Esophagus muscularis mucosa (tissue), 4 donors: ENCODE measurements around the gene SHLD1. TPM values are rescaled to one million over a fixed set of nuclear protein-coding genes. Genes with fewer than 3 reads are reported as not detected.

Source experiments
- DNase-seq: peaks from one replicate; pipeline ENCODE4 v3.0.0-alpha.2; 2017; ENCODE audit errors: extremely low spot score
- H3K27ac ChIP-seq, 4 donors: fragments of 200-600 bp; sonication (generic); replicated peaks in 1 of 4; 1 replicate in 3 of 4; 2 replicates in 1 of 4; pipeline ENCODE4 v1.5.1; 2016 to 2019; ENCODE audit warnings: mild to moderate bottlenecking in 1 of 4
- H3K27me3 ChIP-seq, 4 donors: fragments of 200-600 bp; sonication (generic); one replicate each; pipeline versions ENCODE4 v1.5.1 to v1.6.0; 2016 to 2019
- H3K36me3 ChIP-seq, 4 donors: fragments of 200-600 bp; sonication (generic); one replicate each; pipeline ENCODE4 v1.5.1; 2016 to 2019
- H3K4me1 ChIP-seq, 4 donors: fragments of 200-600 bp; sonication (generic); one replicate each; pipeline ENCODE4 v1.5.1; 2016 to 2019
- H3K4me3 ChIP-seq, 4 donors: fragments of 200-600 bp; sonication (generic); 1 replicate in 2 of 4; 2 replicates in 2 of 4; pipeline ENCODE4 v1.5.1; 2016 to 2019; ENCODE audit warnings: mild to moderate bottlenecking in 4 of 4, moderate library complexity in 1 of 4
- H3K9me3 ChIP-seq, 4 donors: fragments of 200-600 bp; sonication (generic); 1 replicate in 3 of 4; 2 replicates in 1 of 4; pipeline ENCODE4 v1.5.1; 2016 to 2019
- EP300 ChIP-seq: sonication (generic); formaldehyde crosslinking; IDR thresholded peaks from one replicate; pipeline ENCODE4 v1.6.1; 2017; ENCODE audit warnings: antibody characterized with exemption
- POLR2A ChIP-seq: fragments of 450-650 bp; IDR thresholded peaks from one replicate; pipeline ENCODE4 v1.6.1; 2017; ENCODE audit warnings: antibody characterized with exemption, moderate library complexity, mild to moderate bottlenecking, low read depth
- POLR2AphosphoS5 ChIP-seq, 2 donors: sonication (generic); formaldehyde crosslinking; IDR thresholded peaks; one replicate each; pipeline ENCODE4 v1.6.1; 2017; ENCODE audit warnings: antibody characterized with exemption in 2 of 2
- WGBS: methylation state at CpG from one replicate; pipeline ENCODE4 v1.1.5; 2018; 5-methylcytosine and 5-hydroxymethylcytosine counted together
- intact Hi-C: fragments of 100-400 bp; cut with DNase I; formaldehyde crosslinking; loops from one replicate; pipeline ENCODE4 v1.15.1; 2023
- total RNA-seq, 4 donors: library from RNA; depleted of rRNA; stranded (reverse); fragments of >200 nt; gene quantifications; one replicate each; pipeline versions ENCODE4 v1.1.0 to v1.2.1, GENCODE V29; 2016
- TF ChIP-seq, protein P1 (sequence below), 3 experiments: fragments of 200-600 bp in 2 of 3; fragments of 450-650 bp in 1 of 3; sonication (generic) in 2 of 3; IDR thresholded peaks; one replicate each; pipeline ENCODE4 v1.5.1; 2017 to 2019; ENCODE audit warnings: antibody characterized with exemption in 3 of 3, mild to moderate bottlenecking in 2 of 3, moderate library complexity in 1 of 3

Gene SHLD1
- total RNA-seq, 4 donors from 2014 or later, result 1.7 to 4.6 (median 2.6) TPM

DNA sequence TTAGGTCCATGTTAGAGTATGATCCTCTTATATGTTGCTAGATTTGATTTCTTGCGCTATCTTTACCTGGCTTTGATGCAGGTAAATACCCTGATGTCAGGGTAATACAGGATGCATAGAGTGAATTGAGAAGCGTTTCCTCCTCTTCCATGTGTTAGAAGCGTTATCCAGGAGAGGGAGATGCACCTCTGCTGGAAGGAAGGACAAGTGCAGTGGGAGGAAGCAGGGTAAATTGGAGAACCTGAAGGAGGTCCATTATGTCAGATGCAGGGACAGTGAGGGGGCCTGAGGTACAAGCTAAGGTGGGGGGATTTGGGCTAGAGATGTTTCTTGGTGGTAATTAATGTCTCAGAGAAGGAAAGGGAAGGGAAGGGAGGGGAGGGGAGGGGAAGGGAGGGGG is 7.7 kb downstream of the SHLD1 start:
- no peak overlapping the region for H3K27ac ChIP-seq
- TF ChIP-seq POLR2AphosphoS5 (IDR thresholded peaks at IDR 0.05) (no peak), EP300 (no peak), POLR2A (no peak)
- TF ChIP-seq, protein P1, sequence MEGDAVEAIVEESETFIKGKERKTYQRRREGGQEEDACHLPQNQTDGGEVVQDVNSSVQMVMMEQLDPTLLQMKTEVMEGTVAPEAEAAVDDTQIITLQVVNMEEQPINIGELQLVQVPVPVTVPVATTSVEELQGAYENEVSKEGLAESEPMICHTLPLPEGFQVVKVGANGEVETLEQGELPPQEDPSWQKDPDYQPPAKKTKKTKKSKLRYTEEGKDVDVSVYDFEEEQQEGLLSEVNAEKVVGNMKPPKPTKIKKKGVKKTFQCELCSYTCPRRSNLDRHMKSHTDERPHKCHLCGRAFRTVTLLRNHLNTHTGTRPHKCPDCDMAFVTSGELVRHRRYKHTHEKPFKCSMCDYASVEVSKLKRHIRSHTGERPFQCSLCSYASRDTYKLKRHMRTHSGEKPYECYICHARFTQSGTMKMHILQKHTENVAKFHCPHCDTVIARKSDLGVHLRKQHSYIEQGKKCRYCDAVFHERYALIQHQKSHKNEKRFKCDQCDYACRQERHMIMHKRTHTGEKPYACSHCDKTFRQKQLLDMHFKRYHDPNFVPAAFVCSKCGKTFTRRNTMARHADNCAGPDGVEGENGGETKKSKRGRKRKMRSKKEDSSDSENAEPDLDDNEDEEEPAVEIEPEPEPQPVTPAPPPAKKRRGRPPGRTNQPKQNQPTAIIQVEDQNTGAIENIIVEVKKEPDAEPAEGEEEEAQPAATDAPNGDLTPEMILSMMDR (IDR thresholded peaks at IDR 0.05), result no peak
- intact Hi-C loops, result no loop called here
- H3K4me3 ChIP-seq, result no peak overlapping the region
- no peaks in the 10 kb centered on the region for H3K9me3 ChIP-seq
- WGBS, result 93% methylated on average over 3 of the region's 3 CpGs
- H3K4me1 ChIP-seq, result peaks cover 0 to 3% (median 0%) of the 10 kb centered on the region in 4 donors
- H3K36me3 ChIP-seq, result peaks cover 0 to 20% (median 13%) of the 10 kb centered on the region in 4 donors
- no peak for DNase-seq
- H3K27me3 ChIP-seq, result no peaks in the 10 kb centered on the region

DNA sequence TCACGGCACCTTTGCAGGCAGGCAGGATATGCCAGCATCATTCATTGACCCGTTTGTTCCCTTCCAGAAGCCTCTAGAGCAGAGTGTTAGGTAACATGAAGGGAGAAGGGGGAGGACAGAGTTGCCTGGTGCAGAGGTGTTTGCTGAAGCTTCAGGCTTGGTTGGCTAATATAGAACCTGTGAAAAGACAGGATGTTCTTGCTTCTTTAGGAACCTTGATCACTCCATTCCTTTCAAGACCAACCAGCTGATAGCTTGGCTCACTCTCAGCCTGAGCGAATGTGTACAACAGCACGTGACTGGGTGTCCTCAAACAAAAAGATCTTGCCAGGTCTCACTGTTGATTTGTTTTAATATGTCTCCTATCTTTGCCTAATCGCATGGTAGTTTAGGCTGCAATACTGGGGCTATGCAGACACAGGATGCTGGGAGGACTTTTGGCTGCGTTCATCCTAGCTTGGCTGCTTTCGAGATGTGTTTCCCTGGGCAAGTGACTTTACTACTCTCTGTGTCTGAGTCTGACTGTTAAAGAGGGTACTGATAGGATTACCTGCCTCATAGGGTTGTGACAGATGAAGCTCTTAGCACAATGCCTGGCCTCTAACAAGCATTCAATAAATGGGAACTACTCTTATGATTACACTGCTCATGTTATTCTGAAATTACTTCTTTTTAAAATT is 16.0 kb downstream of the SHLD1 start:
- H3K9me3 ChIP-seq, result no peaks in the 10 kb centered on the region
- 56% methylated on average over 7 of the region's 7 CpGs for WGBS
- H3K27ac ChIP-seq, result peak overlapping the region in 3 of 4 donors; percentile 39 to 73 (median 71)
- no peaks in the 10 kb centered on the region for H3K27me3 ChIP-seq
- intact Hi-C loops, result no loop called here
- H3K4me1 ChIP-seq, result peaks cover 5 to 13% (median 11%) of the 10 kb centered on the region in 4 donors
- peak; percentile 42 to 78 for TF ChIP-seq POLR2AphosphoS5 (IDR thresholded peaks at IDR 0.05)
- peak; percentile 72 for TF ChIP-seq EP300
- TF ChIP-seq, protein P1 (IDR thresholded peaks at IDR 0.05), result no peak
- TF ChIP-seq POLR2A, result no peak
- no peak overlapping the region for H3K4me3 ChIP-seq
- no peak for DNase-seq
- H3K36me3 ChIP-seq, result peaks cover 0 to 4% (median 0%) of the 10 kb centered on the region in 4 donors

DNA sequence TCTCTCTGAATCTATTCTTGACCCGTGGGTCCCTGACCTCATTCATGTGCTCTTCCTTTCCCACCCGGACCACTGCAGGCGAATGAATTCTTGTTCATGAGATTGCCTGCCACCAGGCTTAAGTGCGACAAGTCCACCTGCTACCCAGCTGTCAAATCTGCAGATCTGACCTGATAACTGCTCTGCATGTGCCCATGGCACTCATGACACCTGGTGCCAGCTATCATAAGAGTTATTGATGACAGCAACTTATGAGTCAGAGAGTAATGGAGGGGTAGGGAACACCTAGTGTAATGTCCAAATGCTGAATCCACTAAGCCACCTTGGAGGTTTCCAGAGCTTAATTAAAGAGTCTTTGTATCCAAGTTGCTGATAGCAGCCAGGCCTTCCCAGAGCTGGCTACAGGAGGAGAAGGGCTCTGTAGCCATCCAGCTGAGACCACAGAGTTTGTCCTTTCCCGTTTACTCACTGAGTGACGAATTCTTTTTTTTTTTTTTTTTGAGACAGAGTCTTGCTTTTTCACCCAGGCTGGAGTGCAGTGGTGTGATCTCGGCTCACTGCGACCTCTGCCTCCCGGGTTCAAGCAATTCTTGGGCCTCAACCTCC is 17.4 kb downstream of the SHLD1 start:
- H3K4me3 ChIP-seq, result no peak overlapping the region
- peaks cover 0 to 4% (median under 1%) of the 10 kb centered on the region in 4 donors for H3K36me3 ChIP-seq
- H3K27ac ChIP-seq, result no peak overlapping the region
- TF ChIP-seq EP300 (no peak), POLR2AphosphoS5 (IDR thresholded peaks at IDR 0.05) (no peak), POLR2A (no peak)
- TF ChIP-seq, protein P1 (IDR thresholded peaks at IDR 0.05), result no peak
- intact Hi-C loops, result no loop called here
- no peaks in the 10 kb centered on the region for H3K27me3 ChIP-seq
- H3K9me3 ChIP-seq, result no peaks in the 10 kb centered on the region
- H3K4me1 ChIP-seq, result peaks cover 2 to 13% (median 11%) of the 10 kb centered on the region in 4 donors
- 90% methylated on average over 9 of the region's 9 CpGs for WGBS
- no peak for DNase-seq

DNA sequence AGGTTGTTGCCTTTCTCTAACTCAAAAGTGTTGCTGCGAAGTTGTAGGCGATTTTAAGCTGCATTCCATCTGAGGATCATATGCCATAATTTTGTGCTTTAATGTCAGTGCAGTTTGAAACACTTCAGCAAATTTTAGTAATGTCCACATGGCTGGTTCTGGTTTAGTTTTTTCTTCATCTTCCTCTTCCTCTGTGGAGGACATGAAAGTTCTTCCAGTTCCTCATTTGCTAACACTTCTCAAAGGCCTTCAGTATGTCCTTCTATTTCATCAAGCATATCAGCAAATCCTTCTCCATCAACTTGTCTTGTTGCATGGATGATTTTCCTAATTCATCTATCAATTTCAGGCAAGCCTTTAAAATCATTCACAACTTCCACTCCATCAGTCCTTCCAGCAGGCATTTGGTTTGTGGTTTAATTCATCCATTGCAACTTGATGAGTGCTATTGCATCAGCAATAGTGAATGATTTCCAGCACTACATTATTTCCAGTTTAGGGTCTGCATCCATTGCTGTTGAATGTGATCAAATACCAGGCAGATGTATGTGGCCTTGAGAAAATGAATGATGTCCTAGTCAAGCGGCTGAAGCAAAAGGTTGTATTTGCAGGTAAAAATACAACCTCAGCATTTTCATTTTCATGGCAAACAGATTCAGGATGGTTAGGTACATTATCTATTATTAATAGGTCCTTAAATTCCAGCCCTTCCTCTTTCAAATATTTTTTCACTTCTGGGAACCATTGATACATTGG is 20.2 kb downstream of the SHLD1 start:
- TF ChIP-seq POLR2A, result no peak
- TF ChIP-seq, protein P1 (IDR thresholded peaks at IDR 0.05), result no peak
- no peak for TF ChIP-seq POLR2AphosphoS5 (IDR thresholded peaks at IDR 0.05)
- TF ChIP-seq EP300, result no peak
- 99% methylated on average over 3 of the region's 3 CpGs for WGBS

More for the DNA sequence above, 20.2 kb downstream of the SHLD1 start:
- DNase-seq, result no peak
- H3K27ac ChIP-seq, result no peak overlapping the region
- no peaks in the 10 kb centered on the region for H3K27me3 ChIP-seq
- H3K36me3 ChIP-seq, result peaks cover 0 to 27% (median 20%) of the 10 kb centered on the region in 4 donors
- no peaks in the 10 kb centered on the region for H3K9me3 ChIP-seq
- peaks cover 2 to 13% (median 11%) of the 10 kb centered on the region in 4 donors for H3K4me1 ChIP-seq
- no peak overlapping the region for H3K4me3 ChIP-seq
- intact Hi-C loops, result no loop called here
